Spinal cord (tissue), 10 donors: ENCODE results near the gene ZIC1. TPM values are rescaled to one million over a fixed set of nuclear protein-coding genes. Genes with fewer than 3 reads are reported as not detected.

Source experiments
- DNase-seq, 6 donors: peaks; one replicate each; pipeline versions ENCODE4 v3.0.0 to v3.0.0-alpha.2; 2013 to 2015; ENCODE audit warnings: low spot score in 6 of 6, low read depth in 4 of 6
- H3K27ac ChIP-seq: one replicate; pipeline ENCODE4 v1.5.1; 2013; ENCODE audit warnings: low read depth, low read length, control low read depth
- H3K27me3 ChIP-seq: one replicate; pipeline ENCODE4 v1.6.1; 2013; ENCODE audit warnings: low read length; ENCODE audit not compliant: control insufficient read depth, insufficient read depth
- H3K36me3 ChIP-seq: one replicate; pipeline ENCODE4 v1.6.1; 2013; ENCODE audit warnings: low read length; ENCODE audit not compliant: control insufficient read depth, insufficient read depth
- H3K4me1 ChIP-seq: one replicate; pipeline ENCODE4 v1.6.1; 2013; ENCODE audit warnings: low read length; ENCODE audit not compliant: control insufficient read depth, insufficient read depth
- H3K4me3 ChIP-seq: one replicate; pipeline ENCODE4 v1.5.1; 2013; ENCODE audit warnings: low read depth, low read length, control low read depth
- H3K9me3 ChIP-seq: one replicate; pipeline ENCODE4 v1.6.1; 2013; ENCODE audit warnings: low read length; ENCODE audit not compliant: control insufficient read depth, insufficient read depth
- WGBS: methylation state at CpG from one replicate; pipeline ENCODE4 v1.1.5; 2013; ENCODE audit warnings: missing lambda C conversion rate; ENCODE audit not compliant: insufficient coverage; 5-methylcytosine and 5-hydroxymethylcytosine counted together
- polyA plus RNA-seq, 2 donors: library from polyadenylated mRNA; unstranded; fragments of 120-200 nt; gene quantifications; one replicate each; pipeline ENCODE4 v1.2.1, GENCODE V29; 2013; ENCODE audit not compliant: insufficient read length in 2 of 2
- total RNA-seq, 2 donors: library from RNA; depleted of rRNA in 1 of 2; stranded (reverse); fragments of 120-200 nt in 1 of 2; fragments of >200 nt in 1 of 2; gene quantifications; one replicate each; pipeline versions ENCODE4 v1.2.3 to v1.2.4, GENCODE V29; 2013 to 2014
- donor health status: healthy.

Gene ZIC1
- total and polyA plus RNA-seq, 4 donors: 87.2 to 514 (median 243) TPM

DNA sequence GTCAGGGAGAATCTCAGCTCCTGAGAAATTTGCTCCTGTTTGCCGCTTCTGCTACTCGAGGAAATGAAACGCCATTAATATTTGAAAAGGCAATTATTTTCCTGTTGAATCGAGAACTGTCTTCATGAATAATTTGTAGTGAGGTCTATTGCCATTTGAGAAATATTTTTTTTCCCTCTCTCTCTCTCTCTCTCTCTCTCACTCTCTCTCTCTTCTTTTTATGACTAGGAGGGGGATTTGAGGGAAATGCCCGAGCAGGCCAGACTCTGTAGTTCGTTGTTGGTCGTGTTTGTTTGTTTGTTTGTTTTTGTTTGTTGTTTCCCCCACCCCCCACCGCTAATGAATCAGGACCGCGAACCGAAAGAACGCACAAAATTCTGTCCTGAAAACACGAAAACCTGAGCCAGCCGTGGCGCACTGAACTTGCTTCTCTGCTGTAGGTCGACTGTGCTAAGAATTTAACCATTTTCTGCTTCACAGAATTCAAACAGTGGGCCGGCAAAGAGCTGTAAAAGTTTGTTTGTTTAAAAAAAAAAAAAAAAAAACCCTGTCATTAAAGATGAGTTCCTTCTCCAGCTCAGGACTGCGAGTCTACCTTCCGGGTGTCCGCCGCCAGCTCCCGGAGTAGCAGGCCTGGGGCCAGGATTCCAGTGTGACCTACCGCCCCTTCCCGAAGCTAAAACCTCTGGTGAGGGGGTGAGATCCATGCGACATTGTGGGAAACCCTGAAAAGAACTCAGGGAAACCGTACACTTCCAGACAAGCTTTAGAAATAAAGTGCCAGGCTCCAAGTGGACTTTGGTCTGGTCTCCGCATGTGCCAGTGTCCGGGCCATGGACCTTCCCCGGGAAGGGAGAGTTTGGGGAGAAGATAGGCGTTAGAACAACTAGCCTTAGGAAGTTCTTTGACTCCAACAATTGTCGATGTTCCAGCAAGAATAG is 15.0 kb upstream of the ZIC1 start:
- H3K4me3 ChIP-seq: peak overlapping the region; percentile 57
- peaks cover 100% of the 10 kb centered on the region for H3K27me3 ChIP-seq
- peak overlapping the region; percentile 98 for H3K27ac ChIP-seq
- peaks cover 17% of the 10 kb centered on the region for H3K36me3 ChIP-seq
- H3K4me1 ChIP-seq: peaks cover 63% of the 10 kb centered on the region
- DNase-seq: peak in 3 of 6 donors; percentile 22 to 77 (median 70)
- 16% methylated on average over 13 of the region's 31 CpGs for WGBS
- no peaks in the 10 kb centered on the region for H3K9me3 ChIP-seq

GRCh38 chr3:147394884-147395225 is 14.3 kb upstream of the ZIC1 start:
- H3K4me3 ChIP-seq: peak overlapping the region; percentile 57
- peak in 2 of 6 donors; percentile 24 to 69 for DNase-seq
- H3K36me3 ChIP-seq: peaks cover 17% of the 10 kb centered on the region
- no peaks in the 10 kb centered on the region for H3K9me3 ChIP-seq
- peaks cover 61% of the 10 kb centered on the region for H3K4me1 ChIP-seq
- peak overlapping the region; percentile 98 for H3K27ac ChIP-seq
- peaks cover 100% of the 10 kb centered on the region for H3K27me3 ChIP-seq
- WGBS: no CpG with 5 or more reads among the region's 5 CpGs

- H3K4me1 ChIP-seq: peaks cover 53% of the 10 kb centered on the region
- peak overlapping the region; percentile 98 for H3K27ac ChIP-seq
- no peaks in the 10 kb centered on the region for H3K9me3 ChIP-seq
- peaks cover 99% of the 10 kb centered on the region for H3K27me3 ChIP-seq
- WGBS: 8% methylated on average over 65 of the region's 65 CpGs
- peak overlapping the region; percentile 57 for H3K4me3 ChIP-seq
- H3K36me3 ChIP-seq: peaks cover 11% of the 10 kb centered on the region
- DNase-seq: peak in 2 of 6 donors; percentile 66 to 70
These were observed 13.1 kb upstream of the ZIC1 start for GRCh38 chr3:147395899-147396711.

DNA sequence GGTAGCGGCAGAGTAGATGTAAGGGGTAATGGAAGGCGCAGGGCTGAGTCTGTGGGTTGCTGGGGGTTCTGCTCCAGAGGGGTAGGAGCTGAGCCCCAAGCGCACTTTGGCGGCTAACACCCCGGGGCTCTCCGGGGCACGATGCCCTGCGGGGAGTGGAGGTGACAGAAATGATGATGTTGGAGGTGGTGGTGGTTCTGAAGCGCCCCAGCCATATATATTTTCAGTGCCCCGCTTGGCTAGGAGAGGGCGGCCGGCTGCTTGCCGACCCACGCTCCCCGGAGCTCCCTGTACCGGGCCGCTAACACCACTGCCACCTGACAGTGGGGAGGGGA is 12.5 kb upstream of the ZIC1 start:
- H3K9me3 ChIP-seq: no peaks in the 10 kb centered on the region
- no peak for DNase-seq
- peak overlapping the region; percentile 98 for H3K27ac ChIP-seq
- H3K27me3 ChIP-seq: peaks cover 99% of the 10 kb centered on the region
- H3K4me1 ChIP-seq: peaks cover 51% of the 10 kb centered on the region
- H3K36me3 ChIP-seq: peaks cover 11% of the 10 kb centered on the region
- H3K4me3 ChIP-seq: peak overlapping the region; percentile 57
- WGBS: 16% methylated on average over 6 of the region's 17 CpGs

DNA sequence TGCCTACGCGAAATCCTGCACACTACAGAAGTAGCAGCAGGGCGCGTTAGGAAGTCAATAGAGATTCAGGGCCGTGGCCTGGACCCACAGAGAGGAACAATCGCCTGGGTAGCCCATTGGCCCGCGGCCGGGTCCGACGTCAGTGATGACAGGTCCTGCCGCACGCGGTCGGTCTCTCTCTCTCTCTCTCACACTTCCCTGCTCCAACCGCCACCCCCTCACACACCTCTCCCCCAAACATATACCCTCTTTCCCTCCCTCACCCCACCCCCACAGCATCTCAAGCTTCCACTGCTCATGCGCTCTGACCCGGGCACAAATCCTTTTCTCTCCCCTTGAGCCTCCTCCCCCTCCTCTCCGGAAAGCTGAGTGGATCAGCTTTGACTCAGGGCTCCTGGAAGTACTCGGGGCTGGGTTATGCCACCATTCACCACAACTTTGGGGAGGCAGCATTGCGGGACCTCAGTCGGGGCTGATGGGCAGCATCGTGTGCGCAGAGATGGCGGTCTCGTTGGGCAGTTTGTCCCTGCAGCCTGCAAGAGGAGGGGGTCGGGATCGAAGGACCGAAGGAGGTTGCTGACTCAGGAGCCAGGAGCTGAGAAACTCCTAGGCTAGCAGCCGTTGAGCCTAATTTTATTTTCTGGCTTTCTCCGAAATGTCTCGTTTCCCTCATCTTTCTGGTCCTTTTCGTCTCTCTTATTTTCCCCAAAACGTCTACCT is 11.8 kb upstream of the ZIC1 start:
- Histone ChIP-seq H3K36me3 (peaks cover 11% of the 10 kb centered on the region), H3K27me3 (peaks cover 98% of the 10 kb centered on the region), H3K27ac (peak overlapping the region; percentile 98), H3K4me3 (peak overlapping the region; percentile 57), H3K4me1 (peaks cover 44% of the 10 kb centered on the region), H3K9me3 (no peaks in the 10 kb centered on the region)
- 4% methylated on average over 34 of the region's 34 CpGs for WGBS
- peak in 3 of 6 donors; percentile 61 to 96 (median 92) for DNase-seq

DNA sequence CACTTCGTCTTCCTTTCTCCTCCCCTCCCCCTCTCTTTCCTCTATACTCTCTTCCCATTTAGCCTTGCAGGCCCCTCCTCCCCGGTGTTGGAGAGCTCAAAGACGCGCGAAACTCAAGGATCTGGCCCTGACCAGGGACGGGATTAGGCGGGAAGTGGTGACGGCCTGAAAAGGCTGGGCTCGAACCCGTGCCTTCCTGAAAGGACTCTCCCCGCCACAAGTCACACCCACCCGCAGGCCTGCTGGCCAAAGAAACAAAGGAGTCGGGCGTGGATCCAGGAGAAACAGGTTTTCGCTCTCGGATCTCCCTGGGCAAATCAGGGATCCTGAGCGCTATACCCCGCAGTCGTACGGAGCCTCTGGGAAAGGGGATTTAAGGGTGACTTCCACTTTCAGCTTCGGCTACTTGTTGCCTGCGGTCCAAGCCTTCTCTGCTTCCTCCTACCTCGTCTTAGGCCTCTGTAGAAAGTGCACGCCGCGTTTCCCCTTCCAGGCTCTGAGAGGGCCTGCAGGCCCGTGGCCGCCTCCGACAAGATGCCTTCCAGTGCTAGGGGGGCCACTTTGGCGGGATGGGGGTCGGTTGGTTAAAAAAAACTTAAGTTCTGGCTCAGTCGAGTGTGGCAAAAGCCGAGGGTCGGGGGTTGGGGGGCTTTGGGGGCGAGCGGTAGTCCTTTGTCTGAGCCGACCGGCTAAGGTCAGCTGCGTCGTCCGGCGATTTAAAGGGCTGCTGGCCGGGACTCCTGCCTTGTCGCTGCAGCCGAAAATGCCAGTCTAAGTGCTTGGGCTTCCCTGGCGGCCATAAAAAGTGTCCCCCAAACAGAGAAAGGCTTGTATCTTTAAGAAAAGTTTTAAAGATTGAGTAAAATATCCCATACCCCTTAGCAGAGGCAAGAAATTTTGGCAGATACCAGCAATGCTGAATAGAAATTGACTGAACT is 11.0 kb upstream of the ZIC1 start:
- peaks cover 92% of the 10 kb centered on the region for H3K27me3 ChIP-seq

GRCh38 chr3:147398813-147399534 is 10.2 kb upstream of the ZIC1 start:
- peak overlapping the region; percentile 57 for H3K4me3 ChIP-seq
- peaks cover 37% of the 10 kb centered on the region for H3K4me1 ChIP-seq
- WGBS: no CpG with 5 or more reads among the region's 2 CpGs
- H3K27me3 ChIP-seq: peaks cover 92% of the 10 kb centered on the region
- H3K36me3 ChIP-seq: peaks cover 6% of the 10 kb centered on the region
- no peaks in the 10 kb centered on the region for H3K9me3 ChIP-seq
- peak in 2 of 6 donors; percentile 35 to 76 for DNase-seq
- H3K27ac ChIP-seq: peak overlapping the region; percentile 98

More for the DNA sequence above, 11.0 kb upstream of the ZIC1 start:
- Histone ChIP-seq H3K27ac (peak overlapping the region; percentile 98), H3K4me3 (peak overlapping the region; percentile 57), H3K4me1 (peaks cover 38% of the 10 kb centered on the region), H3K9me3 (no peaks in the 10 kb centered on the region), H3K36me3 (peaks cover 11% of the 10 kb centered on the region)
- DNase-seq: peak in 3 of 6 donors; percentile 22 to 78 (median 65)
- 14% methylated on average over 34 of the region's 46 CpGs for WGBS

- DNase-seq: no peak
- Histone ChIP-seq H3K27me3 (peaks cover 92% of the 10 kb centered on the region), H3K4me3 (no peak overlapping the region), H3K27ac (peak overlapping the region; percentile 57), H3K9me3 (no peaks in the 10 kb centered on the region), H3K4me1 (peaks cover 49% of the 10 kb centered on the region), H3K36me3 (peaks cover 6% of the 10 kb centered on the region)
These were observed 9.1 kb upstream of the ZIC1 start for GRCh38 chr3:147400111-147400510.
